Activated CD8-positive, alpha-beta T cell treated with anti-CD3 and anti-CD28 coated beads for 36 hours (primary cell): ENCODE measurements around the gene MTCL1. TPM values are rescaled to one million over a fixed set of nuclear protein-coding genes. Genes with fewer than 3 reads are reported as not detected.

ENCODE experiments used
- ATAC-seq: fragments of 200-7000 bp; cut with Tn5 transposase; one replicate; pipeline ENCODE4 v1.10.0; 2021; ENCODE audit warnings: mild to moderate bottlenecking, moderate library complexity
- CTCF ChIA-PET: fragments of 350-600 bp; sonication (Branson Sonifier 250); formaldehyde crosslinking; loops from one replicate; lab custom pipeline; 2021; ENCODE audit warnings: antibody characterized with exemption; lab: Charles Lee
- POLR2A ChIA-PET: fragments of 350-600 bp; sonication (Branson Sonifier 250); formaldehyde crosslinking; loops from one replicate; lab custom pipeline; 2021; ENCODE audit warnings: antibody characterized with exemption; lab: Charles Lee
- DNase-seq: peaks from one replicate; pipeline ENCODE4 v3.0.0-alpha.2; 2020
- H3K27ac Mint-ChIP-seq: one replicate; pipeline ENCODE4 v1.8.0; 2021; ENCODE audit warnings: mild to moderate bottlenecking, mixed read lengths
- H3K27me3 Mint-ChIP-seq: one replicate; pipeline ENCODE4 v1.8.0; 2021; ENCODE audit warnings: mixed read lengths
- H3K36me3 Mint-ChIP-seq: one replicate; pipeline ENCODE4 v1.8.0; 2021; ENCODE audit warnings: low read depth, mixed read lengths
- H3K4me1 Mint-ChIP-seq: one replicate; pipeline ENCODE4 v1.8.0; 2021; ENCODE audit warnings: low read depth, mixed read lengths
- H3K4me3 Mint-ChIP-seq: one replicate; pipeline ENCODE4 v1.8.0; 2021; ENCODE audit warnings: mild to moderate bottlenecking, moderate library complexity, mixed read lengths
- H3K9me3 Mint-ChIP-seq: one replicate; pipeline ENCODE4 v1.8.0; 2021; ENCODE audit warnings: mixed read lengths
- intact Hi-C: fragments of 100-400 bp; cut with micrococcal nuclease; formaldehyde crosslinking; loops from one replicate; pipeline ENCODE4 v1.10.0; 2022
- total RNA-seq, 2 experiments: library from RNA; stranded (reverse); gene quantifications; one replicate each; pipeline ENCODE4 v1.2.3, GENCODE V29; 2021
- TF ChIP-seq, protein P1 (sequence below): fragments of 200-600 bp; IDR thresholded peaks from one replicate; pipeline ENCODE4 v1.8.0; 2022; ENCODE audit warnings: antibody characterized with exemption, mild to moderate bottlenecking

MTCL1 gene
- total RNA-seq, 2 experiments from 2014 or later = 0.25 to 0.52 TPM

DNA sequence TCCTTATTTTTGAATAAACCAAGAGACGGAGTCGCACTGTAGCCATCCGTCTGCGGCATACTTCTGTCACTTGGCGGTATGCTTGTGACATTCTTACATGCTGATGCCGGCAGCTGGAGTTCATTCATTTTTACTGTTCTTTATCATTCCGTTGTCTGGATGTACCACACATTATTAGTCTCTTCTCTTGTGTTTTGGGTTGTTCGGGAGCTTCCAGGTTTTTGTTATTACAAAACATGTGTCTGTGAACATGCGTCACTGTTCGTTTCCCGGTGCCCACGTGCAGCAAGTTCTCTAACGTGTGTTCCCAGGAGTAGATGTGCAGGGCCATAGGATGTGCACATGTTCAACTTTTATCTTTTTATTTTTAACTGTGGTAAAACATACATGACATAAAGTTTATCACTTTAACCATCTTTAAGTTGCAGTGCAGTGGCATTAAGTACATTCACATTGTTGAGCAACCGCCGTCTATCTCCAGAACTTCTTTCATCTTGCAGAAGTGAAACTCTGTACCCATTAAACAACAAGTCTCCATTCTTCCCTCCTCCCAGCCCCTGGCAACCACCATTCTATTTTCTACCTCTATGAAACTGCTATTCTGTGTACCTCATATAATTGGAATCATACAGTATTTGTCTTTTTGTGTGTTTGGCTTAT lies 40.1 kb downstream of the MTCL1 start:
- Mint-ChIP-seq H3K36me3 (peaks cover 5% of the 10 kb centered on the region), H3K27me3 (no peaks in the 10 kb centered on the region), H3K4me1 (peaks cover 30% of the 10 kb centered on the region), H3K27ac (no peak overlapping the region), H3K4me3 (no peak overlapping the region), H3K9me3 (peaks cover 13% of the 10 kb centered on the region)
- intact Hi-C loops = no loop called here
- POLR2A ChIA-PET = interaction anchor here (1.5 kb wide), 1 partner anchor 17 kb away, joined by 3 read pairs; no protein-coding TSS in a partner anchor
- CTCF ChIA-PET = no interaction called here
- ATAC-seq (no peak), DNase-seq (no peak)
- TF ChIP-seq, protein P1, sequence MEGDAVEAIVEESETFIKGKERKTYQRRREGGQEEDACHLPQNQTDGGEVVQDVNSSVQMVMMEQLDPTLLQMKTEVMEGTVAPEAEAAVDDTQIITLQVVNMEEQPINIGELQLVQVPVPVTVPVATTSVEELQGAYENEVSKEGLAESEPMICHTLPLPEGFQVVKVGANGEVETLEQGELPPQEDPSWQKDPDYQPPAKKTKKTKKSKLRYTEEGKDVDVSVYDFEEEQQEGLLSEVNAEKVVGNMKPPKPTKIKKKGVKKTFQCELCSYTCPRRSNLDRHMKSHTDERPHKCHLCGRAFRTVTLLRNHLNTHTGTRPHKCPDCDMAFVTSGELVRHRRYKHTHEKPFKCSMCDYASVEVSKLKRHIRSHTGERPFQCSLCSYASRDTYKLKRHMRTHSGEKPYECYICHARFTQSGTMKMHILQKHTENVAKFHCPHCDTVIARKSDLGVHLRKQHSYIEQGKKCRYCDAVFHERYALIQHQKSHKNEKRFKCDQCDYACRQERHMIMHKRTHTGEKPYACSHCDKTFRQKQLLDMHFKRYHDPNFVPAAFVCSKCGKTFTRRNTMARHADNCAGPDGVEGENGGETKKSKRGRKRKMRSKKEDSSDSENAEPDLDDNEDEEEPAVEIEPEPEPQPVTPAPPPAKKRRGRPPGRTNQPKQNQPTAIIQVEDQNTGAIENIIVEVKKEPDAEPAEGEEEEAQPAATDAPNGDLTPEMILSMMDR = no peak

GRCh38 chr18:8747440-8747937 lies 42.1 kb downstream of the MTCL1 start:
- TF ChIP-seq, protein P1 = no peak
- H3K9me3 Mint-ChIP-seq = peaks cover 4% of the 10 kb centered on the region
- H3K27ac Mint-ChIP-seq = no peak overlapping the region
- DNase-seq = no peak
- H3K4me1 Mint-ChIP-seq = peaks cover 28% of the 10 kb centered on the region
- no peak overlapping the region for H3K4me3 Mint-ChIP-seq
- POLR2A ChIA-PET = interaction anchor here (0.6 kb wide), 1 partner anchor 194 kb away, joined by 3 read pairs; no protein-coding TSS in a partner anchor
- intact Hi-C loops = no loop called here
- no peaks in the 10 kb centered on the region for H3K27me3 Mint-ChIP-seq
- ATAC-seq = no peak
- no peaks in the 10 kb centered on the region for H3K36me3 Mint-ChIP-seq
- CTCF ChIA-PET = no interaction called here

GRCh38 chr18:8749492-8749891 lies 44.1 kb downstream of the MTCL1 start:
- DNase-seq = no peak
- POLR2A ChIA-PET = no interaction called here
- intact Hi-C loops = no loop called here
- no peak overlapping the region for H3K27ac Mint-ChIP-seq
- H3K9me3 Mint-ChIP-seq = no peaks in the 10 kb centered on the region
- TF ChIP-seq, protein P1 = no peak
- no peak overlapping the region for H3K4me3 Mint-ChIP-seq
- H3K4me1 Mint-ChIP-seq = peaks cover 15% of the 10 kb centered on the region
- no peaks in the 10 kb centered on the region for H3K27me3 Mint-ChIP-seq
- CTCF ChIA-PET = no interaction called here
- no peaks in the 10 kb centered on the region for H3K36me3 Mint-ChIP-seq
- no peak for ATAC-seq

DNA sequence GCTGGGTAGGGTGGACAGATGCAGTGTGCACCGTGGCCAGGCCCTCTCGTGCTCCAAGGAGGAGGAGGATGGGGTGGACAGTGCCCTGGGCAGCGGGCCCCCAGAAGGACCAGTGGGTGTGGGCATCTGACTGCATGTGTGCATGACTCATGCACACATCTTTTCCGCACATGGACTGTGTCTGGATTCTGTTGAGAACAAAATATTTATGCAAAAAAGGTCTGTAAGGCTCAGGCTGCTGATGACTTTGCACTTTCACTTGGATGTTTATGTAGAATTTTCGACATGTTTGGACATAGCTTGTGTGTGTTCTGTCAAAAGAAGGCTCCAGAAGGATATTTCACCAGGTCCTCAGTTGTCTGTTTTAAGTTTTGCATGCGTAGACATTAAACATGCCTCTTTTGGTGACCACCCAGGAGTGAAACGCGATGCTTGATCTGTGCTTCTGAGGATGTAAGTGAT lies 45.6 kb downstream of the MTCL1 start:
- ATAC-seq (no peak), DNase-seq (no peak)
- ChIA-PET CTCF (no interaction called here), POLR2A (no interaction called here)
- Mint-ChIP-seq H3K36me3 (no peaks in the 10 kb centered on the region), H3K4me3 (no peak overlapping the region), H3K27ac (no peak overlapping the region), H3K4me1 (peaks cover 17% of the 10 kb centered on the region), H3K27me3 (peaks cover 1% of the 10 kb centered on the region), H3K9me3 (no peaks in the 10 kb centered on the region)
- TF ChIP-seq, protein P1 = no peak
- intact Hi-C loops = no loop called here

- intact Hi-C loops = no loop called here
- DNase-seq = no peak
- H3K4me1 Mint-ChIP-seq = peaks cover 22% of the 10 kb centered on the region
- H3K9me3 Mint-ChIP-seq = no peaks in the 10 kb centered on the region
- ChIA-PET CTCF (no interaction called here), POLR2A (interaction anchor here (0.7 kb wide), 1 partner anchor 264 kb away, joined by 3 read pairs; no protein-coding TSS in a partner anchor)
- no peaks in the 10 kb centered on the region for H3K36me3 Mint-ChIP-seq
- H3K27ac Mint-ChIP-seq = no peak overlapping the region
- peaks cover 1% of the 10 kb centered on the region for H3K27me3 Mint-ChIP-seq
- no peak overlapping the region for H3K4me3 Mint-ChIP-seq
- ATAC-seq = no peak
- TF ChIP-seq, protein P1 = no peak
Measured at GRCh38 chr18:8751692-8752091, 46.3 kb downstream of the MTCL1 start.
